K562 (cell line): ENCODE results near the gene VENTX. TPM values are rescaled to one million over a fixed set of nuclear protein-coding genes. Genes with fewer than 3 reads are reported as not detected.

ENCODE experiments used
- ATAC-seq: fragments of 200-7000 bp; cut with Tn5 transposase; 3 replicates; pipeline ENCODE4 v1.9.1; 2020; ENCODE audit warnings: moderate library complexity
- BruUV-seq: library from RNA; stranded (reverse); fragments of 400-500 nt; replicated peaks from 2 replicates; lab custom pipeline; 2021; lab: Mats Ljungman, UMichigan
- CTCF ChIA-PET: fragments of 300-600 bp; formaldehyde crosslinking; extraction: SDS; loops from one replicate; lab custom pipeline; 2021; ENCODE audit warnings: low intra/inter-chr PET ratio; lab: Yijun Ruan, JAX
- POLR2A ChIA-PET: fragments of 300-600, 350-650 bp; sonication (Branson Sonifier 250); formaldehyde crosslinking; extraction: SDS; loops from one replicate; lab custom pipeline; 2021; ENCODE audit warnings: antibody characterized with exemption, inconsistent platforms; lab: Yijun Ruan, JAX
- DNase-seq, 4 experiments: peaks; one replicate each; pipeline versions ENCODE4 v3.0.0 to v3.0.0-alpha.2; 2011 to 2018; ENCODE audit warnings: low spot score in 3 of 4, mixed read lengths in 3 of 4; ENCODE audit errors: extremely low read depth in 1 of 4
- FAIRE-seq: peaks from 2 replicates; lab custom pipeline; 2011; peaks lifted over from hg19 to GRCh38; lab: Jason Lieb, UNC
- H2AFZ ChIP-seq: 2 replicates; pipeline ENCODE4 v1.6.0; 2011; ENCODE audit warnings: low read depth, low read length, control low read depth, inconsistent platforms
- H3K27ac ChIP-seq: fragments of 200-600 bp; 3 replicates; pipeline ENCODE4 v1.8.0; 2011; ENCODE audit warnings: low read depth, mild to moderate bottlenecking, control low read depth, inconsistent platforms, low read length, moderate library complexity, mixed read lengths; ENCODE audit errors: extremely low read depth
- H3K27me3 ChIP-seq, 2 experiments: fragments of 300-600 bp in 1 of 2; 2 replicates in 1 of 2; 3 replicates in 1 of 2; pipeline versions ENCODE4 v1.6.0 to v1.8.0; 2011; ENCODE audit warnings: inconsistent platforms in 2 of 2, low read length in 2 of 2, mild to moderate bottlenecking in 1 of 2, mixed read lengths in 1 of 2, moderate library complexity in 1 of 2; ENCODE audit not compliant: control insufficient read depth in 2 of 2, insufficient read depth in 2 of 2
- H3K36me3 ChIP-seq: fragments of 300-600 bp; 3 replicates; pipeline ENCODE4 v1.8.0; 2011; ENCODE audit warnings: mild to moderate bottlenecking, low read length, inconsistent platforms; ENCODE audit not compliant: control insufficient read depth, insufficient read depth
- H3K4me1 ChIP-seq, 2 experiments: fragments of 200-600 bp in 1 of 2; replicated peaks in 1 of 2; 2 replicates in 1 of 2; 3 replicates in 1 of 2; pipeline versions ENCODE4 v1.5.1 to v1.8.0; 2011; ENCODE audit warnings: inconsistent platforms in 2 of 2, low read length in 2 of 2, mild to moderate bottlenecking in 1 of 2, mixed read lengths in 1 of 2, moderate library complexity in 1 of 2; ENCODE audit not compliant: control insufficient read depth in 2 of 2, insufficient read depth in 2 of 2
- H3K4me2 ChIP-seq: 2 replicates; pipeline ENCODE4 v1.6.1; 2011; ENCODE audit warnings: low read length, control low read depth, inconsistent platforms, mixed read lengths; ENCODE audit not compliant: insufficient read depth
- H3K4me3 ChIP-seq: fragments of 200-600 bp; sonication (generic), shearing (Covaris generic); 2 replicates; pipeline ENCODE4 v1.5.1; 2016; ENCODE audit warnings: control low read depth, inconsistent platforms
- H3K79me2 ChIP-seq: fragments of 200-600 bp; 3 replicates; pipeline ENCODE4 v1.8.0; 2011; ENCODE audit warnings: low read length, inconsistent platforms; ENCODE audit not compliant: control insufficient read depth, insufficient read depth
- H3K9ac ChIP-seq, 2 experiments: 2 replicates each; pipeline versions ENCODE4 v1.6.0 to v1.6.1; 2011; ENCODE audit warnings: low read depth in 2 of 2, low read length in 2 of 2, control low read depth in 1 of 2, inconsistent platforms in 1 of 2, mild to moderate bottlenecking in 1 of 2, mixed read lengths in 1 of 2; ENCODE audit not compliant: insufficient read depth in 1 of 2
- H3K9me1 ChIP-seq: one replicate; pipeline ENCODE4 v1.6.0; 2011; ENCODE audit warnings: inconsistent platforms, mild to moderate bottlenecking, low read length, moderate library complexity; ENCODE audit not compliant: control insufficient read depth, insufficient read depth
- H3K9me3 ChIP-seq: replicated peaks from 2 replicates; pipeline ENCODE4 v1.5.1; 2011; ENCODE audit warnings: low read depth, low read length, inconsistent platforms; ENCODE audit not compliant: control insufficient read depth, insufficient read depth
- H4K20me1 ChIP-seq: replicated peaks from 2 replicates; pipeline ENCODE4 v1.6.1; 2011; ENCODE audit warnings: low read length, inconsistent platforms, mixed read lengths; ENCODE audit not compliant: control insufficient read depth, insufficient read depth
- EWSR1 ChIP-seq: fragments of 450-650 bp; IDR thresholded peaks from 2 replicates; pipeline ENCODE4 v1.6.1; 2018; ENCODE audit warnings: borderline replicate concordance, mild to moderate bottlenecking, low read depth, moderate library complexity; ENCODE audit not compliant: partially characterized antibody
- GABPA ChIP-seq: fragments of 200-800 bp; sonication (Bioruptor generic); conservative IDR thresholded peaks from 2 replicates; pipeline ENCODE4 v1.6.1; 2016; ENCODE audit warnings: low read depth, missing genetic modification characterization, missing compliant biosample characterization
- HCFC1 ChIP-seq: IDR thresholded peaks from 2 replicates; pipeline ENCODE4 v1.6.1; 2012; ENCODE audit warnings: low read depth, low read length, improper control_type of control experiment
- NFRKB ChIP-seq: fragments of 450-650 bp; IDR thresholded peaks from 2 replicates; pipeline ENCODE4 v1.6.1; 2016; ENCODE audit warnings: low read depth
- ZBTB7A ChIP-seq: IDR thresholded peaks from 2 replicates; pipeline ENCODE4 v1.6.1; 2011; ENCODE audit warnings: low read depth, mild to moderate bottlenecking, low read length, moderate library complexity, borderline replicate concordance; ENCODE audit not compliant: control insufficient read depth
- ZNF12 ChIP-seq: sonication (generic); formaldehyde crosslinking; IDR thresholded peaks from 2 replicates; pipeline ENCODE4 v1.4.0; 2020; ENCODE audit warnings: mild to moderate bottlenecking, missing genetic modification reagents
- ZNF583 ChIP-seq: fragments of 250-450 bp; sonication (Bioruptor Pico); IDR thresholded peaks from 2 replicates; pipeline ENCODE4 v1.4.0; 2020
- WGBS: fragments of 100-300 bp; shearing (Covaris generic); methylation state at CpG from one replicate; pipeline ENCODE4 v1.1.6; 2016; ENCODE audit warnings: low coverage, mixed read lengths; ENCODE audit not compliant: insufficient coverage; ENCODE audit errors: missing lambda C conversion rate; 5-methylcytosine and 5-hydroxymethylcytosine counted together
- in situ Hi-C: fragments of 300-500 bp; cut with MboI; formaldehyde crosslinking; loops from 4 replicates; pipeline ENCODE4 v1.15.0; 2018; ENCODE audit warnings: inconsistent platforms, mixed read lengths
- intact Hi-C: fragments of 100-400 bp; cut with micrococcal nuclease; formaldehyde crosslinking; loops from 2 replicates; pipeline ENCODE4 v1.14.2; 2022
- polyA plus RNA-seq, 8 experiments: library from polyadenylated mRNA; depleted of rRNA in 4 of 8; stranded (reverse) in 5 of 8; unstranded in 3 of 8; fragments of >200 nt; fragmentation: Nextera tagmentation in 2 of 8; fragmentation: Illumina TruSeq in 1 of 8; extraction: Ambion mirVana in 2 of 8; extraction: Trizol in 1 of 8; gene quantifications; 2 replicates each; pipeline versions ENCODE4 v1.2.1 to v1.2.3, GENCODE V29; 2011 to 2014; ENCODE audit warnings: inconsistent platforms in 1 of 8, missing spikeins in 1 of 8
- total RNA-seq, 7 experiments: library from RNA; depleted of rRNA in 6 of 7; stranded (reverse); fragments of >200 nt in 6 of 7; fragmentation: Illumina TruSeq in 2 of 7; extraction: Trizol in 2 of 7; gene quantifications; 2 replicates each; pipeline versions ENCODE4 v1.2.1 to v1.2.3, GENCODE V29; 2011 to 2021; ENCODE audit warnings: low replicate concordance in 1 of 7
- TF ChIP-seq, protein P1 (sequence below), 3 experiments: IDR thresholded peaks in 2 of 3; conservative IDR thresholded peaks in 1 of 3; 2 replicates each; pipeline ENCODE4 v1.5.1; 2011 to 2012; ENCODE audit warnings: low read length in 3 of 3, mild to moderate bottlenecking in 3 of 3, control low read depth in 2 of 3, improper control_type of control experiment in 1 of 3, inconsistent platforms in 1 of 3, low read depth in 1 of 3, mixed read lengths in 1 of 3, moderate library complexity in 1 of 3; ENCODE audit not compliant: insufficient read depth in 2 of 3

VENTX gene
- total and polyA plus RNA-seq, 9 of the 15 experiments (the other 6 are each of a cell fraction or from before 2014, with no cell fraction given), result 0.07 to 0.70 (median 0.20) TPM; not detected in 1

DNA sequence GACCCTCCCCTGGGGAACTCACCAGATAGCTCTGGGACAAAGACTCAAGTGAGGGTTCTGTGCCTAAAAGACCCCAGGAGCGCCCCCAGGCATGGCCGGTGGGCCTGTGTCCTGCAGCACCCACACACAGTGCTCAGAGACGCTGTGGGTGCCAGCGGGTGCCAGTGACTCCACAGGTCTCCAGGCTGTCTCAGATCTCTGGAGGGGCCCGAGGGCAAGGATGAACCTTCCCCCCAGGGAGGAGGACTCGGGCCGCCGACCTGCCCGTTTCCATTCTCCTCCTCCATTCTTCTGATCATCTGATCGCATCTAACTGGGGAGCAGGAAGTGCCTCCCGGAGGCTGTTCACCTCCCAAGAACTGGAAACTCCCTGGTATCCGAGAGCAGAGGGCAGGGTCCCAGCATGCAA, 38.0 kb downstream of the VENTX start:
- Histone ChIP-seq H3K4me2 (peak overlapping the region; percentile 51; the same call in 1 of the 2 replicates), H3K36me3 (peaks cover 12% of the 10 kb centered on the region; the same call in 1 of the 3 replicates), H3K4me3 (peak overlapping the region; percentile 2; the same call in 1 of the 2 replicates), H3K9ac (peak overlapping the region; percentile 46 to 84; a peak in 3 of 4 replicates), H3K27me3 (no peaks in the 10 kb centered on the region), H4K20me1 (no peaks in the 10 kb centered on the region), H3K4me1 (peaks cover 40 to 95% of the 10 kb centered on the region in 2 experiments), H3K9me3 (no peaks in the 10 kb centered on the region), H2AFZ (0 out of 2 replicates have a peak overlapping the region, but pooled peaks have one; percentile 37), H3K27ac (peak overlapping the region; percentile 41), H3K9me1 (peaks cover 3% of the 10 kb centered on the region), H3K79me2 (no peaks in the 10 kb centered on the region)
- ATAC-seq (no peak), DNase-seq (peak in 2 of 4 experiments; percentile 16 to 27), FAIRE-seq (no peak)
- CTCF ChIA-PET, result no interaction called here
- 17% methylated on average over 7 of the region's 12 CpGs for WGBS
- BruUV-seq, result no TSS peak
- intact Hi-C loops, result no loop called here
- in situ Hi-C loops, result no loop called here
- TF ChIP-seq EWSR1 (no peak), ZNF583 (no peak), HCFC1 (no peak), ZBTB7A (peak; percentile 41; the same call in 1 of the 2 replicates), NFRKB (no peak), GABPA (tag) (peak; percentile 33; the same call in 1 of the 2 replicates), ZNF12 (CRISPR knock-in tag) (no peak)
- TF ChIP-seq, protein P1, sequence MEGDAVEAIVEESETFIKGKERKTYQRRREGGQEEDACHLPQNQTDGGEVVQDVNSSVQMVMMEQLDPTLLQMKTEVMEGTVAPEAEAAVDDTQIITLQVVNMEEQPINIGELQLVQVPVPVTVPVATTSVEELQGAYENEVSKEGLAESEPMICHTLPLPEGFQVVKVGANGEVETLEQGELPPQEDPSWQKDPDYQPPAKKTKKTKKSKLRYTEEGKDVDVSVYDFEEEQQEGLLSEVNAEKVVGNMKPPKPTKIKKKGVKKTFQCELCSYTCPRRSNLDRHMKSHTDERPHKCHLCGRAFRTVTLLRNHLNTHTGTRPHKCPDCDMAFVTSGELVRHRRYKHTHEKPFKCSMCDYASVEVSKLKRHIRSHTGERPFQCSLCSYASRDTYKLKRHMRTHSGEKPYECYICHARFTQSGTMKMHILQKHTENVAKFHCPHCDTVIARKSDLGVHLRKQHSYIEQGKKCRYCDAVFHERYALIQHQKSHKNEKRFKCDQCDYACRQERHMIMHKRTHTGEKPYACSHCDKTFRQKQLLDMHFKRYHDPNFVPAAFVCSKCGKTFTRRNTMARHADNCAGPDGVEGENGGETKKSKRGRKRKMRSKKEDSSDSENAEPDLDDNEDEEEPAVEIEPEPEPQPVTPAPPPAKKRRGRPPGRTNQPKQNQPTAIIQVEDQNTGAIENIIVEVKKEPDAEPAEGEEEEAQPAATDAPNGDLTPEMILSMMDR (IDR thresholded peaks at IDR 0.05 in 2 of 3, conservative IDR thresholded peaks at IDR 0.05 in 1 of 3; ENCODE audit: insufficient read depth in 2 of 3, low read depth in 1 of 3, low read length in 3 of 3), result peak in 1 of 3 experiments; percentile 13; a peak in 2 of 6 replicates
- POLR2A ChIA-PET, result interaction anchor here (0.8 to 1.3 kb wide), 2 partner anchors 13 to 38 kb away, joined by 3 read pairs; no protein-coding TSS in a partner anchor
